ENCODE measurements around the gene PDE3B.

PDE3B gene

GRCh38 chr11:14886513-14886912 is 242.9 kb downstream of the PDE3B start:
- no peak for TF ChIP-seq CTCF (IDR thresholded peaks at IDR 0.05; ENCODE audit: borderline replicate concordance, insufficient read depth, low read depth, low read length)

GRCh38 chr11:14891143-14892035 is 247.8 kb downstream of the PDE3B start:
- peak overlapping the region; percentile 71 for H3K4me3 ChIP-seq (ENCODE audit: low read depth, low read length)
- no peak for TF ChIP-seq CTCF (IDR thresholded peaks at IDR 0.05; ENCODE audit: borderline replicate concordance, insufficient read depth, low read depth, low read length)

More at GRCh38 chr11:14886513-14886912, 242.9 kb downstream of the PDE3B start:
- H3K4me3 ChIP-seq (ENCODE audit: low read depth, low read length), result no peak overlapping the region

GRCh38 chr11:14892036-14892556 is 248.5 kb downstream of the PDE3B start, which contains the start of gene CYP2R1:
Gene CYP2R1 (minus strand): TSS chr11:14892231. CDS start chr11:14892205, 26 bp downstream.
- H3K4me3 ChIP-seq (ENCODE audit: low read depth, low read length), result peak within 1 kb of the TSS; percentile 71
- no peak for TF ChIP-seq CTCF (IDR thresholded peaks at IDR 0.05; ENCODE audit: borderline replicate concordance, insufficient read depth, low read depth, low read length)

GRCh38 chr11:14892577-14892976 is 249.0 kb downstream of the PDE3B start:
- H3K4me3 ChIP-seq (ENCODE audit: low read depth, low read length), result peak overlapping the region; percentile 71
- no peak for TF ChIP-seq CTCF (IDR thresholded peaks at IDR 0.05; ENCODE audit: borderline replicate concordance, insufficient read depth, low read depth, low read length)

GRCh38 chr11:14894657-14895598 is 251.3 kb downstream of the PDE3B start:
- H3K4me3 ChIP-seq (ENCODE audit: low read depth, low read length), result no peak overlapping the region
- no peak for TF ChIP-seq CTCF (IDR thresholded peaks at IDR 0.05; ENCODE audit: borderline replicate concordance, insufficient read depth, low read depth, low read length)

- TF ChIP-seq CTCF (IDR thresholded peaks at IDR 0.05; ENCODE audit: borderline replicate concordance, insufficient read depth, low read depth, low read length), result no peak
- H3K4me3 ChIP-seq (ENCODE audit: low read depth, low read length), result no peak overlapping the region
Observed at GRCh38 chr11:14898355-14898754, 254.8 kb downstream of the PDE3B start.

All from GM12875 (cell line).